ENCODE results near the gene PRKAB1. TPM values are rescaled to one million over a fixed set of nuclear protein-coding genes. Genes with fewer than 3 reads are reported as not detected.

PRKAB1 gene
- total RNA-seq, 1 experiment from 2014 or later, result 16.2 TPM

GRCh38 chr12:119686776-119687175 lies 18.8 kb downstream of the PRKAB1 start:
- Histone ChIP-seq H3K9ac (ENCODE audit: low read length) (no peak overlapping the region), H3K4me1 (ENCODE audit: insufficient read depth, low read length) (peaks cover 10% of the 10 kb centered on the region), H3K27ac (ENCODE audit: low read length) (no peak overlapping the region), H4K20me1 (ENCODE audit: low read length) (no peaks in the 10 kb centered on the region), H3K79me2 (ENCODE audit: low read length) (no peaks in the 10 kb centered on the region), H3K4me2 (ENCODE audit: low read length) (no peak overlapping the region), H3K4me3 (ENCODE audit: low read length) (no peak overlapping the region), H2AFZ (ENCODE audit: low read length) (no peak overlapping the region), H3K9me2 (replicated peaks; ENCODE audit: low read length) (no peaks in the 10 kb centered on the region), H3K36me3 (ENCODE audit: low read depth, low read length) (peaks cover 22% of the 10 kb centered on the region; the same call in 1 of the 2 replicates), H3F3A (ENCODE audit: low read length, unreplicated experiment) (no peaks in the 10 kb centered on the region), H3K27me3 (ENCODE audit: low read length) (no peaks in the 10 kb centered on the region), H3K9me3 (ENCODE audit: low read length) (no peaks in the 10 kb centered on the region)
- ChIA-PET CTCF (no interaction called here), POLR2A (ENCODE audit: unreplicated experiment) (no interaction called here)
- DNase-seq (no peak), ATAC-seq (no peak)
- TF ChIP-seq EZH2phosphoT487 (IDR thresholded peaks at IDR 0.05; ENCODE audit: borderline replicate concordance, low read length) (no peak), CTCF (conservative IDR thresholded peaks at IDR 0.05; ENCODE audit: low read depth, low read length) (no peak), EZH2 (IDR thresholded peaks at IDR 0.05; ENCODE audit: low read length, unreplicated experiment) (no peak)
- no TSS peak for BruUV-seq (replicated peaks)
- intact Hi-C loops (cut with micrococcal nuclease), result no loop called here

DNA sequence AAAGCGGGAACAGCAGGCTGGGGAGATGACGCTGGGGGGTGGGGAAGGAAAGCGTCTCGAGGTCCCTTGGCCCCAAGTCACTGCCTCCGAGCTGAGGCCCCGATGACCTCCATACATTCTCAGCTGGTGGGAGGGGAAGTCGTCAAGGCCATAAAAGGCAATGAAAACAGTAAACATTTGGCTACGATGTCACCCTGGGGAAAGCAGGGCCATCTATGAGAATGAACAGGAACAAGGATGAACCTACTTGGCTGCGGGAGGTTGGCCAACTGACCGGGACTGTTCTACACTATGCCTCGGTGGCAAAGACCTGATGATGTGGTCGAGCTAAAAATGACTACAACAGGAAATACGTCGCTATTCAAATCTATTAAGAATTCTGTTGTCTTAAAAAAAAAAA lies 19.5 kb downstream of the PRKAB1 start:
- no peaks in the 10 kb centered on the region for H3K27me3 ChIP-seq (ENCODE audit: low read length)
- no peak overlapping the region for H2AFZ ChIP-seq (ENCODE audit: low read length)
- no peaks in the 10 kb centered on the region for H4K20me1 ChIP-seq (ENCODE audit: low read length)
- H3F3A ChIP-seq (ENCODE audit: low read length, unreplicated experiment), result no peaks in the 10 kb centered on the region
- H3K4me1 ChIP-seq (ENCODE audit: insufficient read depth, low read length), result peaks cover 12% of the 10 kb centered on the region
- no peaks in the 10 kb centered on the region for H3K9me2 ChIP-seq (replicated peaks; ENCODE audit: low read length)
- BruUV-seq (replicated peaks), result no TSS peak
- H3K9ac ChIP-seq (ENCODE audit: low read length), result no peak overlapping the region
- DNase-seq (no peak), ATAC-seq (no peak)
- TF ChIP-seq CTCF (conservative IDR thresholded peaks at IDR 0.05; ENCODE audit: low read depth, low read length) (no peak), EZH2phosphoT487 (IDR thresholded peaks at IDR 0.05; ENCODE audit: borderline replicate concordance, low read length) (no peak), EZH2 (IDR thresholded peaks at IDR 0.05; ENCODE audit: low read length, unreplicated experiment) (no peak)
- no peaks in the 10 kb centered on the region for H3K79me2 ChIP-seq (ENCODE audit: low read length)
- no peak overlapping the region for H3K4me3 ChIP-seq (ENCODE audit: low read length)
- peaks cover 18% of the 10 kb centered on the region; the same call in 1 of the 2 replicates for H3K36me3 ChIP-seq (ENCODE audit: low read depth, low read length)
- H3K4me2 ChIP-seq (ENCODE audit: low read length), result no peak overlapping the region
- POLR2A ChIA-PET (ENCODE audit: unreplicated experiment), result interaction anchor here (0.6 kb wide), 1 partner anchor 228 kb away, joined by 3 read pairs; no protein-coding TSS in a partner anchor
- intact Hi-C loops (cut with micrococcal nuclease), result no loop called here
- H3K9me3 ChIP-seq (ENCODE audit: low read length), result no peaks in the 10 kb centered on the region
- CTCF ChIA-PET, result interaction anchor here (0.7 kb wide), 1 partner anchor 254 kb away, joined by 8 read pairs; no protein-coding TSS in a partner anchor
- H3K27ac ChIP-seq (ENCODE audit: low read length), result no peak overlapping the region

GRCh38 chr12:119687879-119688278 lies 19.9 kb downstream of the PRKAB1 start:
- Histone ChIP-seq H3K9ac (ENCODE audit: low read length) (no peak overlapping the region), H3K36me3 (ENCODE audit: low read depth, low read length) (peaks cover 18% of the 10 kb centered on the region; the same call in 1 of the 2 replicates), H3K27me3 (ENCODE audit: low read length) (no peaks in the 10 kb centered on the region), H3F3A (ENCODE audit: low read length, unreplicated experiment) (no peaks in the 10 kb centered on the region), H3K4me3 (ENCODE audit: low read length) (no peak overlapping the region), H4K20me1 (ENCODE audit: low read length) (no peaks in the 10 kb centered on the region), H3K79me2 (ENCODE audit: low read length) (no peaks in the 10 kb centered on the region), H3K9me3 (ENCODE audit: low read length) (no peaks in the 10 kb centered on the region), H3K4me1 (ENCODE audit: insufficient read depth, low read length) (peaks cover 14% of the 10 kb centered on the region), H3K27ac (ENCODE audit: low read length) (no peak overlapping the region), H3K9me2 (replicated peaks; ENCODE audit: low read length) (no peaks in the 10 kb centered on the region), H2AFZ (ENCODE audit: low read length) (no peak overlapping the region), H3K4me2 (ENCODE audit: low read length) (no peak overlapping the region)
- CTCF ChIA-PET, result interaction anchor here (0.7 kb wide), 1 partner anchor 253 kb away, joined by 8 read pairs; no protein-coding TSS in a partner anchor
- TF ChIP-seq EZH2phosphoT487 (IDR thresholded peaks at IDR 0.05; ENCODE audit: borderline replicate concordance, low read length) (no peak), EZH2 (IDR thresholded peaks at IDR 0.05; ENCODE audit: low read length, unreplicated experiment) (no peak), CTCF (conservative IDR thresholded peaks at IDR 0.05; ENCODE audit: low read depth, low read length) (no peak)
- POLR2A ChIA-PET (ENCODE audit: unreplicated experiment), result interaction anchor here (0.6 kb wide), 1 partner anchor 227 kb away, joined by 3 read pairs; no protein-coding TSS in a partner anchor
- DNase-seq (no peak), ATAC-seq (no peak)
- intact Hi-C loops (cut with micrococcal nuclease), result no loop called here
- BruUV-seq (replicated peaks), result no TSS peak

Measured in PC-3 (cell line).